CD14-positive monocyte (primary cell): Measurements from ENCODE around the gene S100A14. TPM values are rescaled to one million over a fixed set of nuclear protein-coding genes. Genes with fewer than 3 reads are reported as not detected.

ENCODE experiments used
- DNase-seq, 3 donors: peaks; one replicate each; pipeline ENCODE4 v3.0.0-alpha.2; 2011 to 2022
- H2AFZ ChIP-seq: 2 replicates; pipeline ENCODE4 v1.6.0; 2012; ENCODE audit warnings: mild to moderate bottlenecking, low read depth, low read length, inconsistent platforms; ENCODE audit not compliant: insufficient read depth, poor library complexity, severe bottlenecking
- H3K27ac ChIP-seq, 2 donors: 1 replicate in 1 of 2; 2 replicates in 1 of 2; pipeline ENCODE4 v1.5.1; 2012 to 2013; ENCODE audit warnings: low read length in 2 of 2, control low read depth in 1 of 2, inconsistent platforms in 1 of 2, low read depth in 1 of 2, mild to moderate bottlenecking in 1 of 2
- H3K27me3 ChIP-seq, 2 donors: one replicate each; pipeline versions ENCODE4 v1.6.0 to v1.6.1; 2011 to 2013; ENCODE audit warnings: low read length in 2 of 2; ENCODE audit not compliant: control insufficient read depth in 2 of 2, insufficient read depth in 2 of 2
- H3K36me3 ChIP-seq, 2 donors: replicated peaks in 1 of 2; 1 replicate in 1 of 2; 2 replicates in 1 of 2; pipeline versions ENCODE4 v1.5.1 to v1.6.1; 2012 to 2013; ENCODE audit warnings: low read length in 2 of 2, control low read depth in 1 of 2, inconsistent platforms in 1 of 2, mild to moderate bottlenecking in 1 of 2; ENCODE audit not compliant: insufficient read depth in 2 of 2, control insufficient read depth in 1 of 2
- H3K4me1 ChIP-seq, 2 donors: 1 replicate in 1 of 2; 2 replicates in 1 of 2; pipeline versions ENCODE4 v1.5.1 to v1.6.1; 2012 to 2013; ENCODE audit warnings: low read length in 2 of 2, control low read depth in 1 of 2, inconsistent platforms in 1 of 2, mild to moderate bottlenecking in 1 of 2, moderate library complexity in 1 of 2; ENCODE audit not compliant: insufficient read depth in 2 of 2, control insufficient read depth in 1 of 2
- H3K4me2 ChIP-seq: replicated peaks from 2 replicates; pipeline ENCODE3; 2012; ENCODE audit warnings: low read length, moderate library complexity, mild to moderate bottlenecking; ENCODE audit not compliant: poor library complexity, severe bottlenecking; ENCODE audit errors: extremely low read depth
- H3K4me3 ChIP-seq, 3 experiments: fragments of 200-600 bp in 1 of 3; sonication (generic) in 1 of 3; replicated peaks in 1 of 3; 1 replicate in 2 of 3; 2 replicates in 1 of 3; pipeline ENCODE4 v1.5.1; 2011 to 2013; ENCODE audit warnings: low read length in 3 of 3, mild to moderate bottlenecking in 3 of 3, control low read depth in 2 of 3, low read depth in 2 of 3, inconsistent platforms in 1 of 3, moderate library complexity in 1 of 3
- H3K79me2 ChIP-seq: 2 replicates; pipeline ENCODE4 v1.6.0; 2012; ENCODE audit warnings: mild to moderate bottlenecking, control low read depth, inconsistent platforms, low read length, moderate library complexity; ENCODE audit not compliant: insufficient read depth
- H3K9ac ChIP-seq: 2 replicates; pipeline ENCODE4 v1.6.0; 2017; ENCODE audit warnings: low read length, mild to moderate bottlenecking; ENCODE audit not compliant: insufficient read depth, poor library complexity, severe bottlenecking
- H3K9me3 ChIP-seq, 2 donors: replicated peaks in 1 of 2; 1 replicate in 1 of 2; 2 replicates in 1 of 2; pipeline versions ENCODE4 v1.5.1 to v1.6.1; 2012 to 2013; ENCODE audit warnings: low read length in 2 of 2, control low read depth in 1 of 2; ENCODE audit not compliant: control insufficient read depth in 1 of 2, insufficient read depth in 1 of 2
- H4K20me1 ChIP-seq: 2 replicates; pipeline ENCODE4 v1.6.0; 2012; ENCODE audit warnings: mild to moderate bottlenecking, low read length, control low read depth, moderate library complexity; ENCODE audit not compliant: insufficient read depth
- H3K27ac Mint-ChIP-seq, 7 donors: one replicate each; pipeline ENCODE4 v1.8.0; 2020; ENCODE audit warnings: mild to moderate bottlenecking in 7 of 7, mixed read lengths in 7 of 7, moderate library complexity in 6 of 7, inconsistent platforms in 2 of 7
- H3K27me3 Mint-ChIP-seq, 3 donors: one replicate each; pipeline ENCODE4 v1.8.0; 2021 to 2022; ENCODE audit warnings: low read depth in 3 of 3, mild to moderate bottlenecking in 3 of 3, mixed read lengths in 3 of 3, moderate library complexity in 3 of 3, inconsistent platforms in 1 of 3
- H3K36me3 Mint-ChIP-seq, 2 donors: one replicate each; pipeline ENCODE4 v1.8.0; 2020; ENCODE audit warnings: mixed read lengths in 2 of 2, inconsistent platforms in 1 of 2, mild to moderate bottlenecking in 1 of 2
- H3K4me1 Mint-ChIP-seq: one replicate; pipeline ENCODE4 v1.8.0; 2020; ENCODE audit warnings: mild to moderate bottlenecking, mixed read lengths
- H3K4me3 Mint-ChIP-seq, 2 donors: one replicate each; pipeline ENCODE4 v1.8.0; 2020; ENCODE audit warnings: mild to moderate bottlenecking in 2 of 2, mixed read lengths in 2 of 2, moderate library complexity in 1 of 2
- H3K9me3 Mint-ChIP-seq, 7 donors: one replicate each; pipeline ENCODE4 v1.8.0; 2020 to 2022; ENCODE audit warnings: mixed read lengths in 7 of 7, mild to moderate bottlenecking in 6 of 7, moderate library complexity in 6 of 7, inconsistent platforms in 2 of 7
- WGBS: methylation state at CpG from one replicate; pipeline ENCODE4 v1.1.5; 2013; ENCODE audit warnings: missing lambda C conversion rate; ENCODE audit not compliant: insufficient coverage; 5-methylcytosine and 5-hydroxymethylcytosine counted together
- intact Hi-C, 2 donors: fragments of 100-400 bp; cut with micrococcal nuclease; formaldehyde crosslinking; loops; one replicate each; pipeline versions ENCODE4 v1.15.0 to v1.15.1; 2023
- polyA plus RNA-seq, 3 donors: library from polyadenylated mRNA; depleted of rRNA in 1 of 3; unstranded in 2 of 3; stranded (reverse) in 1 of 3; fragments of 300-500 nt in 2 of 3; fragments of >200 nt in 1 of 3; fragmentation: Illumina TruSeq in 2 of 3; gene quantifications; 1 replicate in 2 of 3; 2 replicates in 1 of 3; pipeline ENCODE4 v1.2.3, GENCODE V29; 2012 to 2021
- TF ChIP-seq, protein P1 (sequence below): fragments of 200-600 bp; IDR thresholded peaks from one replicate; pipeline ENCODE4 v1.8.0; 2022; ENCODE audit warnings: antibody characterized with exemption, mild to moderate bottlenecking

The S100A14 gene
- polyA plus RNA-seq, 3 donors = 0.08 TPM; not detected in 2

DNA sequence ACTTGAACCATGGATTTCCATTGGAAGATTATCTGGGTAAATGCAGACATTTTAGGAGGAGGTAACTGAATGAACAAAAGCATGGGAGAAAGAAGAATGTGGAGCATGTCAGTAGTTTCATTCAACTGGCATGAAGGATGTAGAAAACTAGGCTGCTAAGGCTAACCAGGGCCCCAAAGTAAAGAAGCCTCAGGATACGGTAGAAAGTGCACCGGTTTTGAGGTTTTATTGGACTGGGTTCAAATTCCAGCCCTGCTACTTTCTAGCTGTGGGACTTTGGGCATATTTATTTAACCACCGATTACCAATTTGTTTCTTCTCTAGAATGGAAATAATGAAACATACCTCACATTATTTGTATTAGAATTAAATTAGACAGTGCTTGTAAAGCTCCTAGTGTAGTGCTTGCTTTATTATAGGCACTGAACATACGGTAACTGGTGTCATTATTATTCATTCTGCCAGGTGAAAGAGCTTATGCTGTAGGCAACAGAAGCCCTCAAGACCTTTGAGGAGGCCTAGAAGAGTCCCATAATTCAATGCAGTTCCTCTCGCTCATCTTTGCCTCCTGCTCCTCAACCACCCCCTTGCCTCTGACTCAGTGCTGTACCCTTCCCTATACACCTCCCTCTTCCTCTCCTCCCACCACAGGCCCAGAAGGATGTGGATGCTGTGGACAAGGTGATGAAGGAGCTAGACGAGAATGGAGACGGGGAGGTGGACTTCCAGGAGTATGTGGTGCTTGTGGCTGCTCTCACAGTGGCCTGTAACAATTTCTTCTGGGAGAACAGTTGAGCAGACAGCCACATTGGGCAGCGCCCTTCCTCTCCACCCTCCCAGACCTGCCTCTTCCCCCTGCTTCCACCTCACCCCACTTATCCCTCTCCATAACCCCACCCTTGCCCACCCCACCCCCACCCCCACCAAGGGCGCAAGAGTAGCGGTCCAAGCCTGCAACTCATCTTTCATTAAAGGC lies 15.2 kb upstream of the S100A14 start:
- peaks cover 53% of the 10 kb centered on the region for H3K4me1 Mint-ChIP-seq
- H3K36me3 ChIP-seq = peaks cover 6% of the 10 kb centered on the region in 2 donors
- WGBS = 93% methylated on average over 2 of the region's 10 CpGs
- H3K9ac ChIP-seq = no peak overlapping the region
- H2AFZ ChIP-seq = no peak overlapping the region
- H3K9me3 Mint-ChIP-seq = no peaks in the 10 kb centered on the region
- intact Hi-C loops = loop anchor here (5.0 kb wide), 4 partner anchors 34 to 106 kb away; partner anchors contain the start of gene ILF2 (in 1 of the 2)
- TF ChIP-seq, protein P1, sequence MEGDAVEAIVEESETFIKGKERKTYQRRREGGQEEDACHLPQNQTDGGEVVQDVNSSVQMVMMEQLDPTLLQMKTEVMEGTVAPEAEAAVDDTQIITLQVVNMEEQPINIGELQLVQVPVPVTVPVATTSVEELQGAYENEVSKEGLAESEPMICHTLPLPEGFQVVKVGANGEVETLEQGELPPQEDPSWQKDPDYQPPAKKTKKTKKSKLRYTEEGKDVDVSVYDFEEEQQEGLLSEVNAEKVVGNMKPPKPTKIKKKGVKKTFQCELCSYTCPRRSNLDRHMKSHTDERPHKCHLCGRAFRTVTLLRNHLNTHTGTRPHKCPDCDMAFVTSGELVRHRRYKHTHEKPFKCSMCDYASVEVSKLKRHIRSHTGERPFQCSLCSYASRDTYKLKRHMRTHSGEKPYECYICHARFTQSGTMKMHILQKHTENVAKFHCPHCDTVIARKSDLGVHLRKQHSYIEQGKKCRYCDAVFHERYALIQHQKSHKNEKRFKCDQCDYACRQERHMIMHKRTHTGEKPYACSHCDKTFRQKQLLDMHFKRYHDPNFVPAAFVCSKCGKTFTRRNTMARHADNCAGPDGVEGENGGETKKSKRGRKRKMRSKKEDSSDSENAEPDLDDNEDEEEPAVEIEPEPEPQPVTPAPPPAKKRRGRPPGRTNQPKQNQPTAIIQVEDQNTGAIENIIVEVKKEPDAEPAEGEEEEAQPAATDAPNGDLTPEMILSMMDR = no peak
- H3K36me3 Mint-ChIP-seq = peaks cover 4 to 12% of the 10 kb centered on the region in 2 donors
- H3K27ac ChIP-seq = no peak overlapping the region
- peaks cover 0 to 1% of the 10 kb centered on the region in 2 donors for H3K27me3 ChIP-seq
- H3K27me3 Mint-ChIP-seq = peaks cover 8 to 11% (median 9%) of the 10 kb centered on the region in 3 donors
- H3K4me1 ChIP-seq = peaks cover 34 to 54% of the 10 kb centered on the region in 2 donors
- no peaks in the 10 kb centered on the region for H3K9me3 ChIP-seq
- peaks cover 23% of the 10 kb centered on the region for H3K79me2 ChIP-seq
- H3K4me3 ChIP-seq = no peak overlapping the region
- no peak for DNase-seq
- no peak overlapping the region for H3K4me2 ChIP-seq
- no peak overlapping the region for H3K4me3 Mint-ChIP-seq
- peaks cover 20% of the 10 kb centered on the region for H4K20me1 ChIP-seq
- peak overlapping the region in 5 of 7 donors; percentile 2 to 77 (median 65) for H3K27ac Mint-ChIP-seq

DNA sequence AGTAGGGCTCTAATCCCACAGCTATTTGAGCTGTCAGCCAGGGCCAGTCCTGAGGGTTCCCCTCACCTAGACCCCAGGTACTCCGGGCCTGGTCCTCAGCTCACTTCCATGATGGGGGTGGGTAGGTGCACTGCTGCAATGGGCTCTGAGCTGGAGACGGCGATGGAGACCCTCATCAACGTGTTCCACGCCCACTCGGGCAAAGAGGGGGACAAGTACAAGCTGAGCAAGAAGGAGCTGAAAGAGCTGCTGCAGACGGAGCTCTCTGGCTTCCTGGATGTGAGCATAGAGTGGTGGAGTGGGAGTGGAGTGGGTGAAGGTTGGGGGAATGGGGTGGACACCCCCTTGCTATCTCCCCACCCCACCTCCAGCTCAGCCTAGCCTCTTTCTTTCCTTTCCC lies 14.3 kb upstream of the S100A14 start:
- 98% methylated on average over 5 of the region's 7 CpGs for WGBS
- Histone ChIP-seq H3K4me1 (peaks cover 33 to 49% of the 10 kb centered on the region in 2 donors), H4K20me1 (peaks cover 10% of the 10 kb centered on the region), H3K27me3 (peaks cover 0 to 3% of the 10 kb centered on the region in 2 donors), H3K9ac (no peak overlapping the region), H3K4me2 (no peak overlapping the region), H3K9me3 (no peaks in the 10 kb centered on the region), H3K79me2 (peaks cover 13% of the 10 kb centered on the region), H3K27ac (no peak overlapping the region), H3K36me3 (no peaks in the 10 kb centered on the region), H3K4me3 (no peak overlapping the region), H2AFZ (no peak overlapping the region)
- Mint-ChIP-seq H3K9me3 (no peaks in the 10 kb centered on the region), H3K4me1 (peaks cover 50% of the 10 kb centered on the region), H3K27ac (no peak overlapping the region), H3K4me3 (no peak overlapping the region), H3K36me3 (peaks cover 0 to 4% of the 10 kb centered on the region in 2 donors), H3K27me3 (peaks cover 11 to 16% (median 14%) of the 10 kb centered on the region in 3 donors)
- intact Hi-C loops = loop anchor here (5.0 kb wide), 4 partner anchors 33 to 107 kb away; partner anchors contain the start of gene ILF2 (in 1 of the 2)
- TF ChIP-seq, protein P1 = no peak
- no peak for DNase-seq
